Heart left ventricle (tissue), 16 donors: ENCODE measurements around the gene TPD52L1. TPM values are rescaled to one million over a fixed set of nuclear protein-coding genes. Genes with fewer than 3 reads are reported as not detected.

ENCODE experiments used
- ATAC-seq, 4 donors: fragments of 200-7000 bp; cut with Tn5 transposase; one replicate each; pipeline ENCODE4 v1.9.1; 2020 to 2022; ENCODE audit warnings: moderate library complexity in 4 of 4, mild to moderate bottlenecking in 3 of 4, moderate number of reproducible peaks in 1 of 4
- DNase-seq, 5 donors: peaks; one replicate each; pipeline ENCODE4 v3.0.0-alpha.2; 2020
- H3K27ac ChIP-seq, 12 donors: fragments of 200-600 bp; sonication (generic) in 4 of 12; one replicate each; pipeline versions ENCODE4 v1.5.0 to v1.8.0; 2016 to 2022; ENCODE audit warnings: mild to moderate bottlenecking in 2 of 12
- H3K27me3 ChIP-seq, 9 donors: fragments of 200-600 bp; sonication (generic) in 2 of 9; one replicate each; pipeline versions ENCODE4 v1.5.1 to v1.8.0; 2016 to 2022; ENCODE audit warnings: mild to moderate bottlenecking in 3 of 9
- H3K36me3 ChIP-seq, 9 donors: fragments of 200-600 bp; sonication (generic) in 2 of 9; one replicate each; pipeline versions ENCODE4 v1.5.0 to v1.8.0; 2018 to 2022; ENCODE audit warnings: mild to moderate bottlenecking in 2 of 9
- H3K4me1 ChIP-seq, 12 donors: fragments of 200-600 bp; sonication (generic) in 4 of 12; one replicate each; pipeline versions ENCODE4 v1.5.0 to v1.8.0; 2016 to 2022; ENCODE audit warnings: mild to moderate bottlenecking in 3 of 12
- H3K4me3 ChIP-seq, 12 donors: fragments of 200-600 bp; sonication (generic) in 4 of 12; one replicate each; pipeline versions ENCODE4 v1.5.0 to v1.8.0; 2017 to 2022; ENCODE audit warnings: mild to moderate bottlenecking in 9 of 12, moderate library complexity in 4 of 12
- H3K9me3 ChIP-seq, 12 donors: fragments of 200-600 bp; sonication (generic) in 4 of 12; one replicate each; pipeline versions ENCODE4 v1.5.0 to v1.8.0; 2016 to 2022; ENCODE audit warnings: mild to moderate bottlenecking in 1 of 12
- POLR2A ChIP-seq, 2 donors: fragments of 450-650 bp; IDR thresholded peaks; one replicate each; pipeline ENCODE4 v1.6.1; 2017; ENCODE audit warnings: antibody characterized with exemption in 2 of 2, mild to moderate bottlenecking in 2 of 2, moderate library complexity in 2 of 2
- WGBS, 4 donors: extraction: QIAGEN DNeasy Blood & Tissue Kit in 2 of 4; methylation state at CpG; one replicate each; pipeline versions ENCODE4 v1.1.5 to v1.1.7; 2013 to 2018; 5-methylcytosine and 5-hydroxymethylcytosine counted together
- intact Hi-C, 10 donors: fragments of 100-400 bp; cut with DNase I; formaldehyde crosslinking; loops; one replicate each; pipeline versions ENCODE4 v1.11.1 to v1.14.2; 2022
- polyA plus RNA-seq, 2 donors: library from polyadenylated mRNA; stranded (reverse); fragments of 200-250 nt; gene quantifications; one replicate each; pipeline ENCODE4 v1.2.3, GENCODE V29; 2013
- total RNA-seq, 9 donors: library from RNA; depleted of rRNA in 2 of 9; stranded (reverse); fragments of >200 nt in 2 of 9; fragmentation: NEBNext Ultra II Directional in 3 of 9; extraction: Animal tissue kit (Norgen Biotek cat#: 25700) in 3 of 9; gene quantifications; one replicate each; pipeline versions ENCODE4 v1.1.0 to v1.2.4, GENCODE V29; 2016 to 2023
- TF ChIP-seq, protein P1 (sequence below), 12 donors: fragments of 200-600 bp; sonication (generic) in 4 of 12; IDR thresholded peaks; one replicate each; pipeline versions ENCODE4 v1.5.0 to v1.8.0; 2018 to 2022; ENCODE audit warnings: antibody characterized with exemption in 12 of 12, mild to moderate bottlenecking in 5 of 12
- donor health status: ischemic (EF 13 %, LVEDD 7.1; RV severe dilation, severe dysfunction).
- donor health status: healthy with polysubstance abuse.
- donor health status: DM: no; HTN: yes; CAD: no.
- donor health status: DM: no; HTN: no; CAD: no.
- donor health status: ischemic (EF 25% LVEDD 6.9; RV normal size, moderate dysfunction).
- donor health status: ischemic (EF 25% LVEDD 5.7; RV mildly dilated, moderate dysfunction).
- donor health status: healthy.
- donor health status: DM: yes; HTN: yes; CAD: no.
- donor health status: ischemic (EF 35%, LVEDD 5.7; RV mildly dilated, moderate dysfunction).
- donor health status: nonischemic (EF 11% LVEDD 7.7; RV severe dilation, severe dysfunction).
- donor health status: DM: yes; HTN: yes; CAD: no.
- donor health status: PGD.
- donor health status: ischemic (EF 29% LVEDD 5.4; RV normal size, mild dysfunction).
- donor health status: nonischemic (EF 23%, LVEDD 6.1; RV moderate dilation, normal function).

The TPD52L1 gene
- total and polyA plus RNA-seq, 11 donors: 13.0 to 146 (median 69.2) TPM

DNA sequence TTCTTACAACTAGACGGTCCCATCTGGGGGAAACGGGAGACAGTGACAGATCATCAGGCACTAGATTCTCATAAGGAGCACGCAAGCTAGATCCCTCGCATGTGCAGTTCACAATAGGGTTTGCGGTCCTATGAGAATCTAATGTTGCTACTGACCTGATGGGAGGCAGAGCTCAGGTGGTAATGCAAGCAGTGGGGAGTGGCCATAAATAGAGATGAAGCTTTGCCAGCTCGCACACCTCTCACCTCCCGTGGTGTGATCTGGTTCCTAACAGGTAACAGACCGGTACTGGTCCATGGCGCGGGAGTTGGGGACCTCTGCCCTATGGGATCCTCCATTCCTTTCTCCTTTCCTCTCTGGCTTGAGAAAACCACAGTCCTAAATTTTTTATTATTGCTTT, 63.8 kb downstream of the TPD52L1 start:
- Histone ChIP-seq H3K4me3 (no peak overlapping the region), H3K27me3 (no peaks in the 10 kb centered on the region), H3K4me1 (peaks cover 0 to 44% (median 13%) of the 10 kb centered on the region in 12 donors), H3K36me3 (no peaks in the 10 kb centered on the region), H3K9me3 (no peaks in the 10 kb centered on the region), H3K27ac (no peak overlapping the region)
- no peak for DNase-seq
- TF ChIP-seq POLR2A (IDR thresholded peaks at IDR 0.05): no peak
- TF ChIP-seq, protein P1, sequence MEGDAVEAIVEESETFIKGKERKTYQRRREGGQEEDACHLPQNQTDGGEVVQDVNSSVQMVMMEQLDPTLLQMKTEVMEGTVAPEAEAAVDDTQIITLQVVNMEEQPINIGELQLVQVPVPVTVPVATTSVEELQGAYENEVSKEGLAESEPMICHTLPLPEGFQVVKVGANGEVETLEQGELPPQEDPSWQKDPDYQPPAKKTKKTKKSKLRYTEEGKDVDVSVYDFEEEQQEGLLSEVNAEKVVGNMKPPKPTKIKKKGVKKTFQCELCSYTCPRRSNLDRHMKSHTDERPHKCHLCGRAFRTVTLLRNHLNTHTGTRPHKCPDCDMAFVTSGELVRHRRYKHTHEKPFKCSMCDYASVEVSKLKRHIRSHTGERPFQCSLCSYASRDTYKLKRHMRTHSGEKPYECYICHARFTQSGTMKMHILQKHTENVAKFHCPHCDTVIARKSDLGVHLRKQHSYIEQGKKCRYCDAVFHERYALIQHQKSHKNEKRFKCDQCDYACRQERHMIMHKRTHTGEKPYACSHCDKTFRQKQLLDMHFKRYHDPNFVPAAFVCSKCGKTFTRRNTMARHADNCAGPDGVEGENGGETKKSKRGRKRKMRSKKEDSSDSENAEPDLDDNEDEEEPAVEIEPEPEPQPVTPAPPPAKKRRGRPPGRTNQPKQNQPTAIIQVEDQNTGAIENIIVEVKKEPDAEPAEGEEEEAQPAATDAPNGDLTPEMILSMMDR (IDR thresholded peaks at IDR 0.05): no peak
- ATAC-seq: no peak
- intact Hi-C loops: loop anchor here in 2 of 10 donors (5.0 to 10.0 kb wide), 2 partner anchors 63 to 65 kb away; partner anchors contain the start of gene TPD52L1 (in 2 of the 2)
- WGBS, 4 donors: 94 to 97% (median 96%) methylated on average over 10 of the region's 10 CpGs

DNA sequence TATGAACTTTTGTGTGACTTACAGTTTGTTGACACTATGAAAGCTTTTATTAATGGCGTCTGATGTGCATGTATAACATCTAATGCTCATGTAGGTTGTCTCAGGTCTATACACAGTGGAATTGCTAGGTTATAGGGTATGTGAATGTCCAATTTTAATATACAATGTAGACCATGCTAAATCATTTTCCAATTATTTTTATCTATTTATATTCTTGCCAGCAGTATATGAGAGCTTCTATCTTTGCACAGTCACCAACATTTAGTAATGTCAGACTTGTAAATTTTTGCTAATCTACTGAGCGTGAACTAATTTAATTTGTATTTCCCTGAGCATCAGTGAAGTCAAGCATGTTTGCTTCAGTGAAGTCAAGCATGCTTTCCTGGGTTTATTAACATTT, 64.4 kb downstream of the TPD52L1 start:
- Histone ChIP-seq H3K36me3 (no peaks in the 10 kb centered on the region), H3K9me3 (no peaks in the 10 kb centered on the region), H3K27me3 (no peaks in the 10 kb centered on the region), H3K4me3 (no peak overlapping the region), H3K27ac (no peak overlapping the region), H3K4me1 (peaks cover 0 to 50% (median 16%) of the 10 kb centered on the region in 12 donors)
- DNase-seq (no peak), ATAC-seq (no peak)
- WGBS, 4 donors: 95 to 99% (median 97%) methylated on average over 2 of the region's 2 CpGs
- no peak for TF ChIP-seq POLR2A (IDR thresholded peaks at IDR 0.05)
- TF ChIP-seq, protein P1 (IDR thresholded peaks at IDR 0.05): no peak
- intact Hi-C loops: loop anchor here in 2 of 10 donors (5.0 to 10.0 kb wide), 2 partner anchors 63 to 66 kb away; partner anchors contain the start of gene TPD52L1 (in 2 of the 2)

DNA sequence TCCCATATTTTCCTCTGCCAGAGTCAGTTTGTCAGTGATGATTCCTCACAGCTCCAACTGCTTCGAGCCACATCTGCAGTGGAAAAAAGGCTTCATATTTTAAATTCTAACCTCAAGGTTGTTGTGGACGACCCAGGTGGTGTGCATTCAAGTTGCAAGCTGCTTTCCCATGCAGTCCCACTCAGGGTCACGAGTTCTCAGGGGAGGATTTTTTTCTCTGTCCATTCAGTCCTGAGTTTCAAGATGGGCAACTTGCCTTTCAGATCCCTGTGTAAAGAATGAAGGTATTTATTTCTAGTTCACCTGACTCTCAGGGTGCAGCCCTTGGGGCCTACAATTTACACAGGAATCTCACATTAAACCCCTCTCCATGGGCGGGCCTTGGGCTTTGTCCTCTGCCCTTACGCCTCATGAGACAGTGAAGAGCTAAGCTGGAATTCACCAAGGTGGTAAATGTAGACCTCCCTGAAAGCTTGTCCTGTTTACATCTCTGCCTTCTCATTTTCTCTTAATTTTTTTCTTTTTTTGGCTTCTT, 65.9 kb downstream of the TPD52L1 start:
- TF ChIP-seq, protein P1 (IDR thresholded peaks at IDR 0.05): no peak
- no peak for TF ChIP-seq POLR2A (IDR thresholded peaks at IDR 0.05)
- Histone ChIP-seq H3K4me3 (no peak overlapping the region), H3K27ac (no peak overlapping the region), H3K36me3 (no peaks in the 10 kb centered on the region), H3K9me3 (no peaks in the 10 kb centered on the region), H3K4me1 (peaks cover 0 to 62% (median 17%) of the 10 kb centered on the region in 12 donors), H3K27me3 (no peaks in the 10 kb centered on the region)
- WGBS, 4 donors: 89 to 94% (median 90%) methylated on average over 5 of the region's 5 CpGs
- ATAC-seq (no peak), DNase-seq (no peak)
- intact Hi-C loops: loop anchor here in 2 of 10 donors (5.0 to 10.0 kb wide), 2 partner anchors 65 to 67 kb away; partner anchors contain the start of gene TPD52L1 (in 2 of the 2)

DNA sequence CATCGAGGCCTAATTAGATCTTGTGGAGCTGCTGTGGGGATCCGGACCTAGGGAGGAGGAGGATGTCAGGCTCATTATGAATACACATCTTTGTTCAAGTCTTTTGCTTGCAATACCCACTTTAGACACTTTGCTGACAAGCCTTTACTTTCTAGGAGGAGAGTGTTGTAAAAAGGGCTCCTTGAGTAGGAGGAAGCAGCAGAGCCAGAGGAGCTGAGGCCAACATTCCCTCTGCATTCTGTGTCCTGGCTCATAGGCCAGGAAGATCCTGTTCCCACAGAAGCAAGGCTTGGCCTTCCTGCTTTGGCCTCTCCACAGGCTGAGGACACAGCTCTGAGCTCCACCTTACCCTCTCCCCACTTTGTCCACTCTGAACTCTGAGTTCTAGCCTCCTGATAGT, 67.1 kb downstream of the TPD52L1 start:
- no peaks in the 10 kb centered on the region for H3K36me3 ChIP-seq
- intact Hi-C loops: no loop called here
- ATAC-seq: peak; percentile 86 to 92 (median 89)
- peak in 4 of 5 donors; percentile 37 to 51 (median 44) for DNase-seq
- H3K4me1 ChIP-seq: peaks cover 0 to 61% (median 20%) of the 10 kb centered on the region in 12 donors
- no peak for TF ChIP-seq POLR2A (IDR thresholded peaks at IDR 0.05)
- TF ChIP-seq, protein P1 (IDR thresholded peaks at IDR 0.05): peak in 1 of 12 donors; percentile 25
- H3K4me3 ChIP-seq: no peak overlapping the region
- no peaks in the 10 kb centered on the region for H3K9me3 ChIP-seq
- H3K27ac ChIP-seq: peak overlapping the region; percentile 3 to 84 (median 66)
- 54 to 69% (median 58%) methylated on average over 2 of the region's 2 CpGs for WGBS, 4 donors
- H3K27me3 ChIP-seq: no peaks in the 10 kb centered on the region
